K562 (cell line): ENCODE results near the gene SNX9. TPM values are rescaled to one million over a fixed set of nuclear protein-coding genes. Genes with fewer than 3 reads are reported as not detected.

Experiments
- BACH1 ChIP-seq: fragments of 200-800 bp; sonication (Bioruptor generic); IDR thresholded peaks from 2 replicates; pipeline ENCODE4 v1.6.1; 2016; ENCODE audit warnings: missing genetic modification characterization, missing compliant biosample characterization
- E2F5 ChIP-seq: sonication (generic); formaldehyde crosslinking; IDR thresholded peaks from 2 replicates; pipeline ENCODE4 v1.8.0; 2022; ENCODE audit warnings: mild to moderate bottlenecking, missing genetic modification reagents
- EP300 ChIP-seq: IDR thresholded peaks from 2 replicates; pipeline ENCODE4 v1.6.1; 2012; ENCODE audit warnings: low read length, improper control_type of control experiment
- JUN ChIP-seq, 2 experiments: sonication (generic) in 1 of 2; formaldehyde crosslinking in 1 of 2; IDR thresholded peaks; 2 replicates each; pipeline versions ENCODE4 v1.6.1 to v1.8.0; 2012 to 2022; ENCODE audit warnings: borderline replicate concordance in 2 of 2, mild to moderate bottlenecking in 2 of 2, improper control_type of control experiment in 1 of 2, low read depth in 1 of 2, low read length in 1 of 2, missing genetic modification reagents in 1 of 2
- NR2C2 ChIP-seq, 2 experiments: fragments of 200-800 bp in 1 of 2; sonication (Bioruptor generic) in 1 of 2; sonication (generic) in 1 of 2; formaldehyde crosslinking in 1 of 2; IDR thresholded peaks; 2 replicates each; pipeline versions ENCODE4 v1.6.1 to v1.8.0; 2016 to 2022; ENCODE audit warnings: mild to moderate bottlenecking in 1 of 2, missing compliant biosample characterization in 1 of 2, missing genetic modification characterization in 1 of 2, missing genetic modification reagents in 1 of 2
- SAFB2 ChIP-seq: fragments of 200-400 bp; formaldehyde crosslinking; IDR thresholded peaks from 2 replicates; pipeline ENCODE4 v1.6.1; 2018; ENCODE audit warnings: borderline replicate concordance, low read length, low read depth, moderate library complexity; ENCODE audit not compliant: severe bottlenecking
- ZNF133 ChIP-seq: fragments of 250-450 bp; sonication (Bioruptor Pico); IDR thresholded peaks from 2 replicates; pipeline ENCODE4 v1.4.0; 2020; ENCODE audit warnings: mild to moderate bottlenecking
- polyA plus RNA-seq, 8 experiments: library from polyadenylated mRNA; depleted of rRNA in 4 of 8; stranded (reverse) in 5 of 8; unstranded in 3 of 8; fragments of >200 nt; fragmentation: Nextera tagmentation in 2 of 8; fragmentation: Illumina TruSeq in 1 of 8; extraction: Ambion mirVana in 2 of 8; extraction: Trizol in 1 of 8; gene quantifications; 2 replicates each; pipeline versions ENCODE4 v1.2.1 to v1.2.3, GENCODE V29; 2011 to 2014; ENCODE audit warnings: inconsistent platforms in 1 of 8, missing spikeins in 1 of 8
- total RNA-seq, 7 experiments: library from RNA; depleted of rRNA in 6 of 7; stranded (reverse); fragments of >200 nt in 6 of 7; fragmentation: Illumina TruSeq in 2 of 7; extraction: Trizol in 2 of 7; gene quantifications; 2 replicates each; pipeline versions ENCODE4 v1.2.1 to v1.2.3, GENCODE V29; 2011 to 2021; ENCODE audit warnings: low replicate concordance in 1 of 7
- TF ChIP-seq, protein P1 (sequence below): fragments of 250-450 bp; sonication (Bioruptor Pico); IDR thresholded peaks from 2 replicates; pipeline ENCODE4 v1.5.0; 2020; ENCODE audit warnings: mild to moderate bottlenecking, borderline replicate concordance
- TF ChIP-seq, protein P2 (sequence below): fragments of 250-450 bp; sonication (Bioruptor Pico); IDR thresholded peaks from 2 replicates; pipeline ENCODE4 v1.8.0; 2022; ENCODE audit warnings: moderate library complexity, mild to moderate bottlenecking, inconsistent platforms
- TF ChIP-seq, protein P3 (sequence below), 3 experiments: IDR thresholded peaks in 2 of 3; conservative IDR thresholded peaks in 1 of 3; 2 replicates each; pipeline ENCODE4 v1.5.1; 2011 to 2012; ENCODE audit warnings: low read length in 3 of 3, mild to moderate bottlenecking in 3 of 3, control low read depth in 2 of 3, improper control_type of control experiment in 1 of 3, inconsistent platforms in 1 of 3, low read depth in 1 of 3, mixed read lengths in 1 of 3, moderate library complexity in 1 of 3; ENCODE audit not compliant: insufficient read depth in 2 of 3
- TF ChIP-seq, protein P4 (sequence below), 3 experiments: fragments of 200-800 bp in 1 of 3; fragments of 250-450 bp in 1 of 3; fragments of 450-650 bp in 1 of 3; sonication (Bioruptor Pico) in 1 of 3; sonication (Bioruptor generic) in 1 of 3; formaldehyde crosslinking in 1 of 3; IDR thresholded peaks; 2 replicates each; pipeline versions ENCODE4 v1.6.1 to v1.8.0; 2016 to 2022; ENCODE audit warnings: mild to moderate bottlenecking in 2 of 3, missing genetic modification characterization in 2 of 3, missing compliant biosample characterization in 1 of 3, moderate library complexity in 1 of 3
- TF ChIP-seq, protein P5 (sequence below), 2 experiments: fragments of 450-650 bp in 1 of 2; sonication (generic) in 1 of 2; formaldehyde crosslinking in 1 of 2; IDR thresholded peaks in 1 of 2; conservative IDR thresholded peaks in 1 of 2; 2 replicates each; pipeline versions ENCODE4 v1.6.1 to v1.8.1; 2016 to 2023; ENCODE audit warnings: mild to moderate bottlenecking in 2 of 2, moderate library complexity in 2 of 2, inconsistent platforms in 1 of 2, missing genetic modification reagents in 1 of 2

Gene SNX9
- total and polyA plus RNA-seq, 9 of the 15 experiments (the other 6 are each of a cell fraction or from before 2014, with no cell fraction given) = 6.0 to 81.7 (median 57.1) TPM

DNA sequence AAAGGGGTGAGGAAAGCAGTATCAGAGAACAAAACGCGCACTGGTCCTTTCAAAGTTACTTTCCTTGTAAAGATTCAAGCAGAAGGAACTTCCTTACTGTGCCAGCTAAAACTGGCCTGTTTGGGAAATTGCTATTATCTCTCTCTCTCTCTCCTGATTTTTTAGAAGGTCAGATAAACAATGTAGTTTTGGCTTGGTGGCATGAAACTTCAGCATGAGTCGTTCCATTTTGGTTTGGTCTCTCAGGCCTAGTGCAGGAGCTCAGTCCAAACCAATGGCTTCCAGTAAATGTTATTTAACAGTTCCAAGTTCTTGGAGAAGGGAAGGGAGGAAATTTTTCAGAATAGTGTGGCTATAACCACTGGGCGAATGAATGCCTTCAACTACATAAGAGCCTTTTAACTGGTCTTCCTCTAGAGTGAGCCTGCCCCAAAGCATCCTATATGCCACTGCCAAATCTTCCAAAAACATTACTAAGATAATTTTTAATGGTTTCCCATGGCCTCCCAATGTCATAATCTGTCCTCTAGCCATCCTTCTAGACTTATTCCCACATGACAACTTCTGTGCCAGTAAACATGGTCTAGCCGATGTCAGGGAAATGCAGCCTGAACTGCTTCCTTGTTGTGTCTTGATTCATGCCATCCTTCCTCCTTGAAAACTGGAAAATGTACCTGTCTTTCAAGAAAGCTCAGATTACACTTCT lies 9.1 kb upstream of the SNX9 start (continued):
- 0 out of 2 replicates have a peak, but pooled peaks have one; percentile 16 for TF ChIP-seq JUN (IDR thresholded peaks at IDR 0.05; ENCODE audit: borderline replicate concordance, low read depth, low read length)
- TF ChIP-seq JUN (CRISPR knock-in tag; IDR thresholded peaks at IDR 0.05; ENCODE audit: borderline replicate concordance) = no peak
- TF ChIP-seq, protein P1, sequence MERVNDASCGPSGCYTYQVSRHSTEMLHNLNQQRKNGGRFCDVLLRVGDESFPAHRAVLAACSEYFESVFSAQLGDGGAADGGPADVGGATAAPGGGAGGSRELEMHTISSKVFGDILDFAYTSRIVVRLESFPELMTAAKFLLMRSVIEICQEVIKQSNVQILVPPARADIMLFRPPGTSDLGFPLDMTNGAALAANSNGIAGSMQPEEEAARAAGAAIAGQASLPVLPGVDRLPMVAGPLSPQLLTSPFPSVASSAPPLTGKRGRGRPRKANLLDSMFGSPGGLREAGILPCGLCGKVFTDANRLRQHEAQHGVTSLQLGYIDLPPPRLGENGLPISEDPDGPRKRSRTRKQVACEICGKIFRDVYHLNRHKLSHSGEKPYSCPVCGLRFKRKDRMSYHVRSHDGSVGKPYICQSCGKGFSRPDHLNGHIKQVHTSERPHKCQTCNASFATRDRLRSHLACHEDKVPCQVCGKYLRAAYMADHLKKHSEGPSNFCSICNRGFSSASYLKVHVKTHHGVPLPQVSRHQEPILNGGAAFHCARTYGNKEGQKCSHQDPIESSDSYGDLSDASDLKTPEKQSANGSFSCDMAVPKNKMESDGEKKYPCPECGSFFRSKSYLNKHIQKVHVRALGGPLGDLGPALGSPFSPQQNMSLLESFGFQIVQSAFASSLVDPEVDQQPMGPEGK (CRISPR knock-in tag) = no peak
- TF ChIP-seq EP300 = no peak
- TF ChIP-seq ZNF133 (CRISPR knock-in tag) = 0 out of 2 replicates have a peak, but pooled peaks have one; percentile 60
- TF ChIP-seq BACH1 (tag) = peak; percentile 89
- no peak for TF ChIP-seq SAFB2
- TF ChIP-seq, protein P2, sequence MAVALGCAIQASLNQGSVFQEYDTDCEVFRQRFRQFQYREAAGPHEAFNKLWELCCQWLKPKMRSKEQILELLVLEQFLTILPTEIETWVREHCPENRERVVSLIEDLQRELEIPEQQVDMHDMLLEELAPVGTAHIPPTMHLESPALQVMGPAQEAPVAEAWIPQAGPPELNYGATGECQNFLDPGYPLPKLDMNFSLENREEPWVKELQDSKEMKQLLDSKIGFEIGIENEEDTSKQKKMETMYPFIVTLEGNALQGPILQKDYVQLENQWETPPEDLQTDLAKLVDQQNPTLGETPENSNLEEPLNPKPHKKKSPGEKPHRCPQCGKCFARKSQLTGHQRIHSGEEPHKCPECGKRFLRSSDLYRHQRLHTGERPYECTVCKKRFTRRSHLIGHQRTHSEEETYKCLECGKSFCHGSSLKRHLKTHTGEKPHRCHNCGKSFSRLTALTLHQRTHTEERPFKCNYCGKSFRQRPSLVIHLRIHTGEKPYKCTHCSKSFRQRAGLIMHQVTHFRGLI (CRISPR knock-in tag) = peak; percentile 60; the same call in 1 of the 2 replicates
- no peak for TF ChIP-seq E2F5
- TF ChIP-seq, protein P3, sequence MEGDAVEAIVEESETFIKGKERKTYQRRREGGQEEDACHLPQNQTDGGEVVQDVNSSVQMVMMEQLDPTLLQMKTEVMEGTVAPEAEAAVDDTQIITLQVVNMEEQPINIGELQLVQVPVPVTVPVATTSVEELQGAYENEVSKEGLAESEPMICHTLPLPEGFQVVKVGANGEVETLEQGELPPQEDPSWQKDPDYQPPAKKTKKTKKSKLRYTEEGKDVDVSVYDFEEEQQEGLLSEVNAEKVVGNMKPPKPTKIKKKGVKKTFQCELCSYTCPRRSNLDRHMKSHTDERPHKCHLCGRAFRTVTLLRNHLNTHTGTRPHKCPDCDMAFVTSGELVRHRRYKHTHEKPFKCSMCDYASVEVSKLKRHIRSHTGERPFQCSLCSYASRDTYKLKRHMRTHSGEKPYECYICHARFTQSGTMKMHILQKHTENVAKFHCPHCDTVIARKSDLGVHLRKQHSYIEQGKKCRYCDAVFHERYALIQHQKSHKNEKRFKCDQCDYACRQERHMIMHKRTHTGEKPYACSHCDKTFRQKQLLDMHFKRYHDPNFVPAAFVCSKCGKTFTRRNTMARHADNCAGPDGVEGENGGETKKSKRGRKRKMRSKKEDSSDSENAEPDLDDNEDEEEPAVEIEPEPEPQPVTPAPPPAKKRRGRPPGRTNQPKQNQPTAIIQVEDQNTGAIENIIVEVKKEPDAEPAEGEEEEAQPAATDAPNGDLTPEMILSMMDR (IDR thresholded peaks at IDR 0.05 in 2 of 3, conservative IDR thresholded peaks at IDR 0.05 in 1 of 3; ENCODE audit: insufficient read depth in 2 of 3, low read depth in 1 of 3, low read length in 3 of 3) = no peak
- TF ChIP-seq, protein P4, sequence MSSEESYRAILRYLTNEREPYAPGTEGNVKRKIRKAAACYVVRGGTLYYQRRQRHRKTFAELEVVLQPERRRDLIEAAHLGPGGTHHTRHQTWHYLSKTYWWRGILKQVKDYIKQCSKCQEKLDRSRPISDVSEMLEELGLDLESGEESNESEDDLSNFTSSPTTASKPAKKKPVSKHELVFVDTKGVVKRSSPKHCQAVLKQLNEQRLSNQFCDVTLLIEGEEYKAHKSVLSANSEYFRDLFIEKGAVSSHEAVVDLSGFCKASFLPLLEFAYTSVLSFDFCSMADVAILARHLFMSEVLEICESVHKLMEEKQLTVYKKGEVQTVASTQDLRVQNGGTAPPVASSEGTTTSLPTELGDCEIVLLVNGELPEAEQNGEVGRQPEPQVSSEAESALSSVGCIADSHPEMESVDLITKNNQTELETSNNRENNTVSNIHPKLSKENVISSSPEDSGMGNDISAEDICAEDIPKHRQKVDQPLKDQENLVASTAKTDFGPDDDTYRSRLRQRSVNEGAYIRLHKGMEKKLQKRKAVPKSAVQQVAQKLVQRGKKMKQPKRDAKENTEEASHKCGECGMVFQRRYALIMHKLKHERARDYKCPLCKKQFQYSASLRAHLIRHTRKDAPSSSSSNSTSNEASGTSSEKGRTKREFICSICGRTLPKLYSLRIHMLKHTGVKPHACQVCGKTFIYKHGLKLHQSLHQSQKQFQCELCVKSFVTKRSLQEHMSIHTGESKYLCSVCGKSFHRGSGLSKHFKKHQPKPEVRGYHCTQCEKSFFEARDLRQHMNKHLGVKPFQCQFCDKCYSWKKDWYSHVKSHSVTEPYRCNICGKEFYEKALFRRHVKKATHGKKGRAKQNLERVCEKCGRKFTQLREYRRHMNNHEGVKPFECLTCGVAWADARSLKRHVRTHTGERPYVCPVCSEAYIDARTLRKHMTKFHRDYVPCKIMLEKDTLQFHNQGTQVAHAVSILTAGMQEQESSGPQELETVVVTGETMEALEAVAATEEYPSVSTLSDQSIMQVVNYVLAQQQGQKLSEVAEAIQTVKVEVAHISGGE (CRISPR knock-in tag; IDR thresholded peaks at IDR 0.05) = peak in 1 of 3 experiments; percentile 63; a peak in 2 of 6 replicates
- no peak for TF ChIP-seq NR2C2 (CRISPR knock-in tag; IDR thresholded peaks at IDR 0.05)
- TF ChIP-seq NR2C2 (tag; IDR thresholded peaks at IDR 0.05) = peak; percentile 80
- TF ChIP-seq, protein P5, sequence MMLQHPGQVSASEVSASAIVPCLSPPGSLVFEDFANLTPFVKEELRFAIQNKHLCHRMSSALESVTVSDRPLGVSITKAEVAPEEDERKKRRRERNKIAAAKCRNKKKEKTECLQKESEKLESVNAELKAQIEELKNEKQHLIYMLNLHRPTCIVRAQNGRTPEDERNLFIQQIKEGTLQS (IDR thresholded peaks at IDR 0.05) = peak; percentile 75
- TF ChIP-seq, protein P5 (CRISPR knock-in tag; conservative IDR thresholded peaks at IDR 0.05) = no peak
